ENCODE data around the gene PLEKHG1. TPM values are rescaled to one million over a fixed set of nuclear protein-coding genes. Genes with fewer than 3 reads are reported as not detected.
A peak's percentile ranks its signal among the peaks of the same experiment; 100 is the strongest.

Gene PLEKHG1
- total and polyA plus RNA-seq, 2 experiments from 2014 or later, result 0.89 to 2.5 TPM

- H3K27ac Mint-ChIP-seq, result no peak overlapping the region
- Histone ChIP-seq H3K4me3 (no peak overlapping the region), H3K36me3 (ENCODE audit: insufficient read depth) (no peaks in the 10 kb centered on the region), H3F3A (replicated peaks; ENCODE audit: low read depth) (no peaks in the 10 kb centered on the region), H2AFZ (no peak overlapping the region), H3K4me2 (no peak overlapping the region), H3K27ac (ENCODE audit: low read depth) (no peak overlapping the region), H3K9me2 (ENCODE audit: insufficient read depth) (no peaks in the 10 kb centered on the region; the same call in 1 of the 2 replicates), H3K27me3 (ENCODE audit: insufficient read depth) (no peaks in the 10 kb centered on the region), H3K4me1 (ENCODE audit: insufficient read depth) (no peaks in the 10 kb centered on the region), H4K20me1 (replicated peaks; ENCODE audit: insufficient read depth) (no peaks in the 10 kb centered on the region), H3K79me2 (replicated peaks; ENCODE audit: insufficient read depth) (no peaks in the 10 kb centered on the region)
- H3K36me3 Mint-ChIP-seq (ENCODE audit: low read depth), result no peaks in the 10 kb centered on the region
- no peak for DNase-seq (ENCODE audit: low spot score)
- no peaks in the 10 kb centered on the region for H3K4me1 Mint-ChIP-seq
- H3K4me3 Mint-ChIP-seq, result no peak overlapping the region
- no peak for ATAC-seq
- H3K27me3 Mint-ChIP-seq (ENCODE audit: insufficient read depth, low read depth, poor library complexity), result no peaks in the 10 kb centered on the region
- TF ChIP-seq EZH2 (IDR thresholded peaks at IDR 0.05; ENCODE audit: low read depth, unreplicated experiment), result no peak
- no peak for TF ChIP-seq NANOG (IDR thresholded peaks at IDR 0.05; ENCODE audit: borderline replicate concordance)
- no peak for TF ChIP-seq POLR2AphosphoS5 (IDR thresholded peaks at IDR 0.05; ENCODE audit: low read depth)
- TF ChIP-seq REST (IDR thresholded peaks at IDR 0.05; ENCODE audit: unreplicated experiment), result no peak
- H3K9me3 Mint-ChIP-seq, result no peaks in the 10 kb centered on the region
These were observed 38.8 kb upstream of the PLEKHG1 start for GRCh38 chr6:150560884-150561219.

- Histone ChIP-seq H3K27ac (ENCODE audit: low read depth) (no peak overlapping the region), H3K4me3 (no peak overlapping the region), H3K79me2 (replicated peaks; ENCODE audit: insufficient read depth) (no peaks in the 10 kb centered on the region), H3F3A (replicated peaks; ENCODE audit: low read depth) (no peaks in the 10 kb centered on the region), H3K27me3 (ENCODE audit: insufficient read depth) (no peaks in the 10 kb centered on the region), H2AFZ (peak overlapping the region; percentile 56), H3K36me3 (ENCODE audit: insufficient read depth) (no peaks in the 10 kb centered on the region), H3K9me2 (ENCODE audit: insufficient read depth) (peaks cover 4% of the 10 kb centered on the region; the same call in 1 of the 2 replicates), H3K4me2 (no peak overlapping the region), H4K20me1 (replicated peaks; ENCODE audit: insufficient read depth) (no peaks in the 10 kb centered on the region), H3K4me1 (ENCODE audit: insufficient read depth) (no peaks in the 10 kb centered on the region)
- no peaks in the 10 kb centered on the region; the same call in 2 of the 3 replicates for H3K4me1 Mint-ChIP-seq
- DNase-seq (ENCODE audit: low spot score) (no peak), ATAC-seq (no peak)
- H3K27ac Mint-ChIP-seq, result no peak overlapping the region
- H3K27me3 Mint-ChIP-seq (ENCODE audit: insufficient read depth, low read depth, poor library complexity), result no peaks in the 10 kb centered on the region
- no peak overlapping the region for H3K4me3 Mint-ChIP-seq
- H3K36me3 Mint-ChIP-seq (ENCODE audit: low read depth), result no peaks in the 10 kb centered on the region
- H3K9me3 Mint-ChIP-seq, result no peaks in the 10 kb centered on the region; the same call in 2 of the 3 replicates
- TF ChIP-seq ETS1 (IDR thresholded peaks at IDR 0.05), result no peak
These were observed 33.7 kb upstream of the PLEKHG1 start for GRCh38 chr6:150565945-150566344.

- H4K20me1 ChIP-seq (replicated peaks; ENCODE audit: insufficient read depth), result no peaks in the 10 kb centered on the region
- H2AFZ ChIP-seq, result no peak overlapping the region
- H3K9me2 ChIP-seq (ENCODE audit: insufficient read depth), result peaks cover 4% of the 10 kb centered on the region; the same call in 1 of the 2 replicates
- Mint-ChIP-seq H3K4me3 (no peak overlapping the region), H3K27me3 (ENCODE audit: insufficient read depth, low read depth, poor library complexity) (no peaks in the 10 kb centered on the region), H3K36me3 (ENCODE audit: low read depth) (no peaks in the 10 kb centered on the region), H3K27ac (no peak overlapping the region), H3K9me3 (no peaks in the 10 kb centered on the region; the same call in 2 of the 3 replicates), H3K4me1 (no peaks in the 10 kb centered on the region; the same call in 2 of the 3 replicates)
- no peaks in the 10 kb centered on the region for H3K36me3 ChIP-seq (ENCODE audit: insufficient read depth)
- no peak overlapping the region for H3K4me3 ChIP-seq
- H3K27me3 ChIP-seq (ENCODE audit: insufficient read depth), result no peaks in the 10 kb centered on the region
- H3K4me1 ChIP-seq (ENCODE audit: insufficient read depth), result no peaks in the 10 kb centered on the region
- no peak overlapping the region for H3K27ac ChIP-seq (ENCODE audit: low read depth)
- no peaks in the 10 kb centered on the region for H3K79me2 ChIP-seq (replicated peaks; ENCODE audit: insufficient read depth)
- no peaks in the 10 kb centered on the region for H3F3A ChIP-seq (replicated peaks; ENCODE audit: low read depth)
- H3K4me2 ChIP-seq, result no peak overlapping the region
- no peak for ATAC-seq
- no peak for DNase-seq (ENCODE audit: low spot score)
- TF ChIP-seq ETS1 (IDR thresholded peaks at IDR 0.05) (no peak), REST (IDR thresholded peaks at IDR 0.05; ENCODE audit: unreplicated experiment) (no peak), EZH2phosphoT487 (IDR thresholded peaks at IDR 0.05; ENCODE audit: unreplicated experiment) (no peak), EZH2 (IDR thresholded peaks at IDR 0.05; ENCODE audit: low read depth, unreplicated experiment) (no peak), NANOG (IDR thresholded peaks at IDR 0.05; ENCODE audit: borderline replicate concordance) (no peak), POLR2AphosphoS5 (IDR thresholded peaks at IDR 0.05; ENCODE audit: low read depth) (no peak), ZNF114 (CRISPR knock-in tag; IDR thresholded peaks at IDR 0.05) (no peak), JUNB (IDR thresholded peaks at IDR 0.05; ENCODE audit: unreplicated experiment) (no peak)
These were observed 33.2 kb upstream of the PLEKHG1 start for GRCh38 chr6:150566486-150566885.
